Psoas muscle (tissue), 8 donors: ENCODE measurements around the gene PDE4D. TPM values are rescaled to one million over a fixed set of nuclear protein-coding genes. Genes with fewer than 3 reads are reported as not detected.

ENCODE experiments used
- ATAC-seq, 4 donors: fragments of 200-7000 bp; cut with Tn5 transposase; one replicate each; pipeline ENCODE4 v1.9.1; 2020; ENCODE audit warnings: moderate library complexity in 3 of 4, mild to moderate bottlenecking in 2 of 4
- DNase-seq, 2 donors: peaks; one replicate each; pipeline ENCODE4 v3.0.0-alpha.2; 2020
- H3K27ac ChIP-seq: fragments of 200-600 bp; one replicate; pipeline ENCODE4 v1.8.0; 2022
- H3K27me3 ChIP-seq, 3 donors: fragments of 200-600 bp in 1 of 3; one replicate each; pipeline versions ENCODE4 v1.6.1 to v1.8.0; 2013 to 2022; ENCODE audit warnings: low read length in 2 of 3, mild to moderate bottlenecking in 2 of 3, moderate library complexity in 1 of 3; ENCODE audit not compliant: insufficient read depth in 3 of 3
- H3K36me3 ChIP-seq, 2 donors: fragments of 200-600 bp in 1 of 2; one replicate each; pipeline versions ENCODE4 v1.6.1 to v1.8.0; 2013 to 2022; ENCODE audit warnings: low read depth in 1 of 2, mild to moderate bottlenecking in 1 of 2, moderate library complexity in 1 of 2; ENCODE audit not compliant: insufficient read depth in 1 of 2
- H3K4me1 ChIP-seq: fragments of 200-600 bp; one replicate; pipeline ENCODE4 v1.8.0; 2022
- H3K4me3 ChIP-seq: fragments of 200-600 bp; one replicate; pipeline ENCODE4 v1.8.0; 2022; ENCODE audit warnings: mild to moderate bottlenecking
- H3K9me3 ChIP-seq: fragments of 200-600 bp; one replicate; pipeline ENCODE4 v1.8.0; 2022
- WGBS, 3 donors: extraction: QIAGEN DNeasy Blood & Tissue Kit; methylation state at CpG; one replicate each; pipeline versions ENCODE4 v1.1.6 to v1.1.7; 2013; 5-methylcytosine and 5-hydroxymethylcytosine counted together
- intact Hi-C, 2 donors: fragments of 100-400 bp; cut with DNase I; formaldehyde crosslinking; loops; one replicate each; pipeline versions ENCODE4 v1.11.0 to v1.14.2; 2022
- polyA plus RNA-seq, 3 donors: library from polyadenylated mRNA; stranded (reverse); fragments of 200-250 nt; gene quantifications; one replicate each; pipeline ENCODE4 v1.2.3, GENCODE V29; 2013
- total RNA-seq, 4 donors: library from RNA; stranded (reverse); fragmentation: NEBNext Ultra II Directional in 2 of 4; extraction: Animal tissue kit (Norgen Biotek cat#: 25700) in 2 of 4; gene quantifications; one replicate each; pipeline versions ENCODE4 v1.2.1 to v1.2.4, GENCODE V29; 2021 to 2023
- TF ChIP-seq, protein P1 (sequence below): fragments of 200-600 bp; IDR thresholded peaks from one replicate; pipeline ENCODE4 v1.8.0; 2022; ENCODE audit warnings: antibody characterized with exemption
- donor health status: healthy with polysubstance abuse.
- donor health status: DM: no; HTN: no; CAD: no; lungs with moderate emphysema.
- donor health status: Bipolar disorder and iron deficiency.
- donor health status: healthy.
- donor health status: DM: yes; HTN: yes; CAD: no.
- donor health status: DM: no; HTN: no; CAD: no.
- donor health status: DM: no; HTN: no; CAD: no.
- donor health status: DM: yes; HTN: yes; CAD: no.

Gene PDE4D
- total and polyA plus RNA-seq, 7 donors, result 42.6 to 283 (median 88.7) TPM

DNA sequence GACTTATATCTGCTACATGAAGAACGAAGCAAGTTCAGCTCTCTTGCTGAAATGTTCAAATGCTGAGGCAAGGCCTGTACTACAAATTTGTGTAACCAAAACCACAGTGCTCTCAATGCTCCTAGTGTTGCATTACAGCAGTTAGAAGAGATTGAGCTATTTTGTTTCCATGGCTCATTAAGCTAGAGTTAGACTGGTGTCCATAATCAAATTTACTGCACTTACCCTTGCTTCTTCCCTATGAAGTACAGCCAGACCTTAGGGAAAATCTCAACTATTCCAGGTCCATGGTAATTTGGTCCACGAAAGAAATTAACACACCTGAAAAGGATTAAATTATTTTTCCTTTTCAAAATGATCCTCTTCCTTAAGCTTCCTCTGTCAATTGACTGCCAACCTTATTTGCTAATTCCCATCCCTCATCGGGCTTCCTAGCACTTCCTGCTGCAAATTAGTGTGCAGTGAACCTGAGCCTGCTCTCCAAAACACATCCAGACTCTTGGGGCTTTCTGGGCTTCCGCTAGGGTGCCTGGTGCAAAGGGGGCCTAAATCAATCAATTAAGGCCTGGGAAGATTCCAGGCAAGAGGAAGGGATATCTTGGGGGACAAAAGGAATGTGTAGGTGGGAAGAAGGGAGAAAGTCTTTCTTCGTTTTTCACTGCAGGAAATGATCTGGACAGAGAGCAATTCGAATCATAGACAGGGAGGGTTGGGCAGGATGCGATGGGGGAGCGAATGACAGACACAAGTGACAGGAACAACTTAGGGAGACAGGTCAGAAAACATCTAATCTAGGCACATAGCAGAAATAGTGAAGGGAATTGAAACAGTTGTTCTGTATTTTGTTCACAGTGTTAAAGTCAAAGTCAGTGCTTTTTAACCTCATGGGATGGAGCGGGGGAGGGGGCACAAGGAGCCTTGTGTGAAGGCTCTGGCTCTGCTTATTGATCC, 768.2 kb downstream of the PDE4D start:
- TF ChIP-seq, protein P1, sequence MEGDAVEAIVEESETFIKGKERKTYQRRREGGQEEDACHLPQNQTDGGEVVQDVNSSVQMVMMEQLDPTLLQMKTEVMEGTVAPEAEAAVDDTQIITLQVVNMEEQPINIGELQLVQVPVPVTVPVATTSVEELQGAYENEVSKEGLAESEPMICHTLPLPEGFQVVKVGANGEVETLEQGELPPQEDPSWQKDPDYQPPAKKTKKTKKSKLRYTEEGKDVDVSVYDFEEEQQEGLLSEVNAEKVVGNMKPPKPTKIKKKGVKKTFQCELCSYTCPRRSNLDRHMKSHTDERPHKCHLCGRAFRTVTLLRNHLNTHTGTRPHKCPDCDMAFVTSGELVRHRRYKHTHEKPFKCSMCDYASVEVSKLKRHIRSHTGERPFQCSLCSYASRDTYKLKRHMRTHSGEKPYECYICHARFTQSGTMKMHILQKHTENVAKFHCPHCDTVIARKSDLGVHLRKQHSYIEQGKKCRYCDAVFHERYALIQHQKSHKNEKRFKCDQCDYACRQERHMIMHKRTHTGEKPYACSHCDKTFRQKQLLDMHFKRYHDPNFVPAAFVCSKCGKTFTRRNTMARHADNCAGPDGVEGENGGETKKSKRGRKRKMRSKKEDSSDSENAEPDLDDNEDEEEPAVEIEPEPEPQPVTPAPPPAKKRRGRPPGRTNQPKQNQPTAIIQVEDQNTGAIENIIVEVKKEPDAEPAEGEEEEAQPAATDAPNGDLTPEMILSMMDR, result no peak

DNA sequence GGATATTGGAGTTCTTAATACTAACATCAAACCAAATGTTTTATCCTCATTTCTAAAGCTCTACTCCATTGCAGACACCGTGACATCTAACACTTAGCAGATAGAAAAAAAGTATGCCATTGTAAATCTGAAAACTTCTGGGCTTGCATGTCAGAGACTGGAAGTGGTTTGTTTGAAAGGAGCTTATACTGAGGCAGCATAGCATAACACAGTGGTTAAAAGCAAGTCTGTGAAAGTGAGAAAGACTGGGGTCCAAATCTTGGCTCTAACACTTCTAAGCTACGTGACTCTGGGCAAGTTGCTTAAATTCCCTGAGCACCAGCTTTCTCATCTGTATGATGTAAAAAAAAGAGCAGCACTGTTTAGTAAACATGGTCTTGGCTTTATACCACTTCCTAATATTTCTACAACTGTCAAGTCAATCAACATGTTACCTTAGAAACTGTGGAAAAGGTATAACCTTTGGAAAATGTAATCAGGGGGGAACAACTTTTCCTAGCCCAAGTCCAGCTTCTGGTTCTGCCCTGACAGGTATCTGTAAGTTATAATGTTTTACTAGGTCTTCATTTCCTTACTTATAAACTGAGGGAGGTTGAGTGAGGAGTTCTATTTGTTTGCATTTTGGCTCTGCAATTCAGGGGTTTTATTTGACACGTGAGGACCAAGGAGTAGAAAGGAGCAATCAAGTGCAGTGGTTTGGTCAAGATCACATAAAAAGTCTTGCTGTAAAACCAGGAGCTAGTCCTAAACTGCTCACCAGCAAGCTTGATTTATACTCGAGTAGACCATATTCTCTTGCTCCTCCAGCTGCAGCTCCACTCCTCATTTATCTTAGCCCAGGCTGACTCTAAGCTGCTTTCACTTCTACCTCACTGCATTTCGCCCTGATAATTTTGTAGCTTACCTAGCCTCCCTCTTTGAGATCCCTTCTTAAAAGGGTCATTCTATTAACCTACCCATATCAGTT, 769.6 kb downstream of the PDE4D start:
- WGBS, 3 donors, result 37 to 64% (median 40%) methylated on average over 5 of the region's 5 CpGs

More for the DNA sequence above, 768.2 kb downstream of the PDE4D start:
- Histone ChIP-seq H3K4me1 (peaks cover 77% of the 10 kb centered on the region), H3K27me3 (no peaks in the 10 kb centered on the region), H3K4me3 (peak overlapping the region; percentile 56), H3K36me3 (no peaks in the 10 kb centered on the region), H3K27ac (peak overlapping the region; percentile 84), H3K9me3 (no peaks in the 10 kb centered on the region)
- intact Hi-C loops, result loop anchor here in 1 of 2 donors (10.0 kb wide), 1 partner anchor 50 kb away; no protein-coding TSS in a partner anchor
- DNase-seq, result no peak
- peak; percentile 20 to 49 (median 38) for ATAC-seq
- WGBS, 3 donors, result 33 to 55% (median 35%) methylated on average over 9 of the region's 9 CpGs

GRCh38 chr5:59119480-59119879, 774.0 kb downstream of the PDE4D start:
- intact Hi-C loops, result no loop called here
- H3K9me3 ChIP-seq, result no peaks in the 10 kb centered on the region
- H3K27ac ChIP-seq, result peak overlapping the region; percentile 17
- TF ChIP-seq, protein P1, result no peak
- no peak overlapping the region for H3K4me3 ChIP-seq
- peaks cover 85% of the 10 kb centered on the region for H3K4me1 ChIP-seq
- ATAC-seq (no peak), DNase-seq (no peak)
- H3K36me3 ChIP-seq, result no peaks in the 10 kb centered on the region
- WGBS, 3 donors, result 95 to 99% (median 98%) methylated on average over 1 of the region's 1 CpG
- no peaks in the 10 kb centered on the region for H3K27me3 ChIP-seq

More for the DNA sequence above, 769.6 kb downstream of the PDE4D start:
- ATAC-seq, result no peak
- Histone ChIP-seq H3K27me3 (no peaks in the 10 kb centered on the region), H3K9me3 (no peaks in the 10 kb centered on the region), H3K27ac (peak overlapping the region; percentile 84), H3K4me1 (peaks cover 83% of the 10 kb centered on the region), H3K4me3 (peak overlapping the region; percentile 12), H3K36me3 (no peaks in the 10 kb centered on the region)
- no peak for DNase-seq
- intact Hi-C loops, result loop anchor here (5.0 to 10.0 kb wide), 3 partner anchors 37 to 87 kb away; no protein-coding TSS in a partner anchor
- TF ChIP-seq, protein P1, result no peak

DNA sequence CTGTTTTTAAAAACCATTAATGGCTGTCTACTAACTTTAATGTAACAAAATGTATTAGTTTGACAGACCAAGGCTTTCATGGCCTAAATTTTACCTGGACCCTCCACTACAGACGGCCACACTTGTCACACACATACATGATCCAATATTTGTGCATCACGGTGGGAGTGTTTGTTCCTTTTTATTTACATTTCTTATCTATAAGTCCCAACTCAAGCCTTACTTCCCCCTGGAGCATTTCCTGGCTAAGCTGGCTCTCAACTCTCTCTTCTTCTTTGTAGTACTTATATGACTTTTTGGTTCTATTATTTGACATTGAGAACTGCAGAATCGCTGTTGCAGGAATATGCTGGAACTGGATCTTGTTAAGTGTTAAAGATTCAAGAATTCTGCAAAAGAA, 776.2 kb downstream of the PDE4D start:
- no peak for ATAC-seq
- intact Hi-C loops, result no loop called here

More for the DNA sequence above, 776.2 kb downstream of the PDE4D start:
- 84 to 88% (median 84%) methylated on average over 3 of the region's 3 CpGs for WGBS, 3 donors
- no peaks in the 10 kb centered on the region for H3K36me3 ChIP-seq
- DNase-seq, result no peak
- H3K4me3 ChIP-seq, result no peak overlapping the region
- peaks cover 64% of the 10 kb centered on the region for H3K4me1 ChIP-seq
- no peaks in the 10 kb centered on the region for H3K9me3 ChIP-seq
- H3K27ac ChIP-seq, result peak overlapping the region; percentile 61
- TF ChIP-seq, protein P1, result no peak
- H3K27me3 ChIP-seq, result no peaks in the 10 kb centered on the region
